AG09319 (cell line): ENCODE measurements around the gene ANKRD44.
A peak's percentile ranks its signal among the peaks of the same experiment; 100 is the strongest.

Source experiments
- DNase-seq: peaks from one replicate; pipeline ENCODE4 v3.0.0-alpha.2; 2010; ENCODE audit warnings: low read depth; ENCODE audit errors: extremely low read depth
- TF ChIP-seq, protein P1 (sequence below): IDR thresholded peaks from 2 replicates; pipeline ENCODE4 v1.5.1; 2011; ENCODE audit warnings: low read depth, mild to moderate bottlenecking, inconsistent platforms, low read length, moderate library complexity

The ANKRD44 gene

DNA sequence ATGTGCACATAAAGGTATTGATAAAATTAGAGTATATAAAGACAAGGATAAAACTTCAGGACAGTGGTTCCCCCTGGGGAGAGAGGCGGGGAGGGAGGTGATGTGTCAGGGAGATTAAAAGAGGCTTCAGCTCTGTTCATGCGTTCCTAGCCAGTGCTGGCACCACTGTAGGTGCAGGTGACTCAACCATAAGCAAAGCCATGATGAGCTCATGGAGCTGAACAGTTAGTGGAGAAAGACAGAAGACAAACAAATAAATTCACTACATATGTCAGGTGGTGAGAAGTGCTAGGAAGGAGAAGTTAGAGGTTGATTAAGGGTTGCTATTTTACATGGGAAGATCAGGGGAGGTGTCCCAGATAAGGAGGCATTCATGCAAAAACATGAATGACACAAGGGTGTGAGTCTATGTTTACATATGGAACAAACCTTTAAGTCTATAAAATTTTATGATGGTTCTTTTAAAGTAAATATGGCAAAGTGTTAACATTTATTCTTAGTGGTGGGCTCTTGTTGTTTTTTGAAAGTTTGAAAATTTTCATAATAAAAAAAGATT, 136.0 kb downstream of the ANKRD44 start:
- DNase-seq = no peak
- TF ChIP-seq, protein P1, sequence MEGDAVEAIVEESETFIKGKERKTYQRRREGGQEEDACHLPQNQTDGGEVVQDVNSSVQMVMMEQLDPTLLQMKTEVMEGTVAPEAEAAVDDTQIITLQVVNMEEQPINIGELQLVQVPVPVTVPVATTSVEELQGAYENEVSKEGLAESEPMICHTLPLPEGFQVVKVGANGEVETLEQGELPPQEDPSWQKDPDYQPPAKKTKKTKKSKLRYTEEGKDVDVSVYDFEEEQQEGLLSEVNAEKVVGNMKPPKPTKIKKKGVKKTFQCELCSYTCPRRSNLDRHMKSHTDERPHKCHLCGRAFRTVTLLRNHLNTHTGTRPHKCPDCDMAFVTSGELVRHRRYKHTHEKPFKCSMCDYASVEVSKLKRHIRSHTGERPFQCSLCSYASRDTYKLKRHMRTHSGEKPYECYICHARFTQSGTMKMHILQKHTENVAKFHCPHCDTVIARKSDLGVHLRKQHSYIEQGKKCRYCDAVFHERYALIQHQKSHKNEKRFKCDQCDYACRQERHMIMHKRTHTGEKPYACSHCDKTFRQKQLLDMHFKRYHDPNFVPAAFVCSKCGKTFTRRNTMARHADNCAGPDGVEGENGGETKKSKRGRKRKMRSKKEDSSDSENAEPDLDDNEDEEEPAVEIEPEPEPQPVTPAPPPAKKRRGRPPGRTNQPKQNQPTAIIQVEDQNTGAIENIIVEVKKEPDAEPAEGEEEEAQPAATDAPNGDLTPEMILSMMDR = no peak

DNA sequence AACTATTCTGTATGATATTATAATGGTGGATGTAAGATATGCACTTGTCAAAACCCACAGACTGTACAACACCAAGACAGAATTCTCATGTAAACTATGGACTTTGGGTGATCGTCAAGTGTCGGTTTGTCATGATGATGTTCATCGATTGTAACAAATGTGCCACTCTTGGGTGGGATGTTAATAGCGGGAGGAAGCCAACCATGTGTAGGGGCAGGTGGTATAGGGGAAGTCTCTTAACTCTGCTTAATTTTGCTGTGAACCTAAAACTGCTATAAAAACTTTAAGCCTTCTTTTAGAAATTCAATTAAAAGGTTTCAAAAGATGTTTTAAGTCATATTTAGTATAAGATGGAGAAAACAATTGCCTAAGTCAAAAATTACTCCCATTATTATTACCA, 139.0 kb downstream of the ANKRD44 start:
- DNase-seq = no peak
- TF ChIP-seq, protein P1 = no peak

DNA sequence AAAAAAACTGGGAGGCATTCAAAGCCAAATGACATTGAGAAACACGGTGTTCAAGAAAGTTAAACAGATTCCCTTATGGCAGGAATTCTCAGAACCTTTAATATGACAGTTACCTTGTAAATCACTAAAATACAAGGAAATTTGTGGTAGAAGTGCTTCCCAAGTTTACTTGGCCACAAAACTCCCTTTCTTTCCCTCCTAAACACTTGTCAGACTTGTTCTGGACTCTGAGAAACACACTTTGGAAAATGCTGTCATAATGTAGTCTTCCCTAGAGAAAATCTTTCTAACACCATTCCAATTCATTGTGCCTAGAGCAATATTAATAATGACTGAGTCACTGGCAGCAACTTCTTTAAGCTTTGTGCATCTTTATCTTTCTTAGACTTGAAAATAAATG, 140.4 kb downstream of the ANKRD44 start:
- TF ChIP-seq, protein P1 = no peak
- no peak for DNase-seq

DNA sequence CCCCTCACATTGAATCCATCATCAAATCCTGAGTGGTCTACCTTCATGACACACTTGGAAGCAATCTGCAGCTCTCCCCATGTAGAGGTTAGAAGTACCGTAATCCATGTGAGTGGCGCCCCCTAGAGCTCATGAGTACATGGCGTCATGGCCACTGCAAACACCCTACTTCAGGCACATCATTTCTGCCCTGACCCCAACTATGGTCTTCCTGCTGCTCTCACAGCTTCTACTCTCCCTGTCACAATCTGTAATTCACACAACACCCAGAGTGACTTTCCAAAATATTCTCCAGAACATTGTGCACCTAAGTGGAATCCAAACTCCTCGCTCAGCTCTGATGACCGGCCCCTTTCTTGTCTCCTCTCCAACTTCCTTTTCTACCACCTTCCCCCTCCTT, 141.9 kb downstream of the ANKRD44 start:
- TF ChIP-seq, protein P1 = peak; percentile 40
- DNase-seq = no peak

DNA sequence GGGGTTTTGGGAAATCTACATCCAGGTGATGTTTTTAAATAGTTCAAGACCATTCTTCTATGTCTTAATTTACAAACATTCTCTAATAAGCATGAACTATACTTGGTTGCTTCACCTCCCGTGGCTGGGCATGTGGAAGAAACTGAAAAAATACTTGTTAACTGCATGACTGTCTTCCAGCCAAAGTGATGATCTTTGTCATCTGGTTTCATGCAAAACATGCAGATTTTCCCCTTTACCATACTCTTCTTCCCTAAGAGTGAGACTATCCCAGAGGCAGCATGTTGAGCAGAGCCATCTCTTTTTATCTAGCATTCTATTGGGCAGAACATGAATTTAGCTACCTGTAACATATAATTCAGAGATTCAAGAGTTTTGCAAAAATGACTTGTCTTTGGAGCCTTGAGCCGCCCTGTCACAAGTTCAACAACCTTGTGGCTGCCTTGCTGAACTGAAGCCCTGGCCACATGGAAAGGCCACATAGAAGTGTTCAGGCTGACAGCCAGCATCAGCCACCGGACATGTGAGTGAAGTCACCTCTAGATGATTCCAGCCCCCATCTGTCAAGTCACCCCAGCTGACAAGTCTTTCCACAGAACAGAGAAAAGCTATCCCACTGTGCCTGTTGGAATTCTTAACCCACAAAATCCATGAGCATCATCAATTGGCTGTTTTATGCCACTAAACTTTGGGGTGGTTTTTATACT, 142.8 kb downstream of the ANKRD44 start:
- TF ChIP-seq, protein P1 = no peak
- DNase-seq = no peak

DNA sequence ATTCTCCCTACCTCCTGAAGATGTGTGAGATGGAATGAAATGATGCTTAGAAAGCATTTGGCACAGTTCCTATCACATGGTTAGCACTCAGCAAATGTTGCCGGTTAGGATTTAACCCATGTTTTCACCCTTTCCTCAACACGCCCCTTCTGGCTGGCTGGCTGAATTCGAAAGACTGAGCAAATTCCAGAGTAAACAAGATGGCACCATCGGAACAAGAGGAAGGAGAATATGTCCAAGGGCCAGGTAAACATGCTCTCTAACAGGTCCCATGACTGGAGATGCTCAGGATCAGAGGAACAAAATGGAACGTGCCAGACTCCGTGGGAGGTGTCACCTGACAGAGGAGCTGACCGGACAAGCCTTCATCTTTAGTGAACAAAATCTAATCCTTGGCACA, 145.6 kb downstream of the ANKRD44 start:
- no peak for DNase-seq
- TF ChIP-seq, protein P1 = no peak

DNA sequence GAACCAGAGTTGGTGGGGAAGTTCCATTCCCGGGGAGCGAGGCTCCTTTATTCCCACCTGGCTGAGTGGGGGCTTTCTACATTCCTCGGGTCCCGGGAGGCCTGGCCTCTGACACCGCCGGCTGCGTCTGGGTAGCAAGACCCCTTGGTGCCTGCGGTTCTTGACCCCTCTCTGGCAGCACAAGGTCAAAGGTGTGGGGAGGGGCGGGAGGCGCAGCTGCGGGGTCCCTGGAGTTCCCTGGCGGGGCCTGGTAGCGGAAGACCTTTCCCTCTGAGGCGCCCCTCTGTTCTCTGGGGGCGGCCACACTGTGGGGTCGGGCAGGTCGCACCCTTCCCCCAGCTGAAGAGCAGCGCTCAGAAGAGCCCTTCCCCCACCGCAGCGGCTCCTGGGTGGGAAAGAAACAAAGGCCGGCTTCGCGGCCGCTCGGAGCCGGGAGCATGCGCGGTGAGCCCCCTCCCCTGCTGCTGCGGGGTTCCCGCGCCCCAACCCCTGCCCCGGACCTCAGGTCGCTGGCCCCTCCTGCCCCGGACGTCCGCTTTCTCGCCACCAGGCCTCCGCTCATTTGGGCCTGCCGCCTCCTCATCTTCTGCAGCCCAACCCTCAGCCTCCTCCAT, 146.3 kb downstream of the ANKRD44 start:
- TF ChIP-seq, protein P1 = no peak
- no peak for DNase-seq
